ENCODE results near the gene ADAM8.

GRCh38 chr10:133274751-133275683 lies 1.7 kb downstream of the ADAM8 start:
- TF ChIP-seq POLR2A (IDR thresholded peaks at IDR 0.05): no peak
- TF ChIP-seq, protein P1, sequence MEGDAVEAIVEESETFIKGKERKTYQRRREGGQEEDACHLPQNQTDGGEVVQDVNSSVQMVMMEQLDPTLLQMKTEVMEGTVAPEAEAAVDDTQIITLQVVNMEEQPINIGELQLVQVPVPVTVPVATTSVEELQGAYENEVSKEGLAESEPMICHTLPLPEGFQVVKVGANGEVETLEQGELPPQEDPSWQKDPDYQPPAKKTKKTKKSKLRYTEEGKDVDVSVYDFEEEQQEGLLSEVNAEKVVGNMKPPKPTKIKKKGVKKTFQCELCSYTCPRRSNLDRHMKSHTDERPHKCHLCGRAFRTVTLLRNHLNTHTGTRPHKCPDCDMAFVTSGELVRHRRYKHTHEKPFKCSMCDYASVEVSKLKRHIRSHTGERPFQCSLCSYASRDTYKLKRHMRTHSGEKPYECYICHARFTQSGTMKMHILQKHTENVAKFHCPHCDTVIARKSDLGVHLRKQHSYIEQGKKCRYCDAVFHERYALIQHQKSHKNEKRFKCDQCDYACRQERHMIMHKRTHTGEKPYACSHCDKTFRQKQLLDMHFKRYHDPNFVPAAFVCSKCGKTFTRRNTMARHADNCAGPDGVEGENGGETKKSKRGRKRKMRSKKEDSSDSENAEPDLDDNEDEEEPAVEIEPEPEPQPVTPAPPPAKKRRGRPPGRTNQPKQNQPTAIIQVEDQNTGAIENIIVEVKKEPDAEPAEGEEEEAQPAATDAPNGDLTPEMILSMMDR (IDR thresholded peaks at IDR 0.05): no peak
